NCI-H748 (cell line): Measurements from ENCODE around the gene THBS2.
A peak's percentile ranks its signal among the peaks of the same experiment; 100 is the strongest.
"Not testable (repeated sequence)": the region's sequence is repeated elsewhere in the genome, so short reads cannot be mapped to it uniquely, and the experiment has no call there.

Experiments
- DNase-seq: peaks from one replicate; lab custom pipeline; 2025; ENCODE audit not compliant: unreplicated experiment; lab: John Stamatoyannopoulos, UW

THBS2 gene

GRCh38 chr6:169212897-169213813 lies 40.5 kb downstream of the THBS2 start:
- DNase-seq, result peak; percentile 92

- no peak for DNase-seq
These were observed 41.2 kb downstream of the THBS2 start for GRCh38 chr6:169212436-169212835.

GRCh38 chr6:169211881-169212280 lies 41.8 kb downstream of the THBS2 start:
- no peak for DNase-seq

- DNase-seq, result no peak
These were observed 43.0 kb downstream of the THBS2 start for GRCh38 chr6:169210611-169211010.

- no peak for DNase-seq
These were observed 45.6 kb downstream of the THBS2 start for GRCh38 chr6:169208011-169208410.

GRCh38 chr6:169207482-169207881 lies 46.2 kb downstream of the THBS2 start:
- DNase-seq, result no peak

GRCh38 chr6:169205176-169206160 lies 48.2 kb downstream of the THBS2 start:
- no peak for DNase-seq

- no peak for DNase-seq
These were observed 49.5 kb downstream of the THBS2 start for GRCh38 chr6:169204167-169204566.

GRCh38 chr6:169201985-169202384 lies 51.7 kb downstream of the THBS2 start:
- DNase-seq, result no peak

GRCh38 chr6:169200893-169201514 lies 52.6 kb downstream of the THBS2 start:
- no peak for DNase-seq

GRCh38 chr6:169199625-169200335 lies 53.9 kb downstream of the THBS2 start:
- no peak for DNase-seq

GRCh38 chr6:169198885-169199284 lies 54.8 kb downstream of the THBS2 start:
- no peak for DNase-seq

- not testable (repeated sequence) for DNase-seq
These were observed 55.7 kb downstream of the THBS2 start for GRCh38 chr6:169197929-169198328.

- DNase-seq, result not testable (repeated sequence)
These were observed 57.4 kb downstream of the THBS2 start for GRCh38 chr6:169196279-169196678.

- no peak for DNase-seq
These were observed 58.9 kb downstream of the THBS2 start for GRCh38 chr6:169194737-169195136.

GRCh38 chr6:169190970-169191369 lies 62.7 kb downstream of the THBS2 start:
- DNase-seq, result peak; percentile 24

- no peak for DNase-seq
These were observed 63.5 kb downstream of the THBS2 start for GRCh38 chr6:169190144-169190584.

GRCh38 chr6:169189686-169190085 lies 64.0 kb downstream of the THBS2 start:
- no peak for DNase-seq

- DNase-seq, result peak; percentile 92
These were observed 64.5 kb downstream of the THBS2 start for GRCh38 chr6:169189182-169189581.

GRCh38 chr6:169188475-169188874 lies 65.2 kb downstream of the THBS2 start:
- DNase-seq, result peak; percentile 15
